Measurements from ENCODE around the gene NOL7.
A peak's percentile ranks its signal among the peaks of the same experiment; 100 is the strongest.

NOL7 gene

DNA sequence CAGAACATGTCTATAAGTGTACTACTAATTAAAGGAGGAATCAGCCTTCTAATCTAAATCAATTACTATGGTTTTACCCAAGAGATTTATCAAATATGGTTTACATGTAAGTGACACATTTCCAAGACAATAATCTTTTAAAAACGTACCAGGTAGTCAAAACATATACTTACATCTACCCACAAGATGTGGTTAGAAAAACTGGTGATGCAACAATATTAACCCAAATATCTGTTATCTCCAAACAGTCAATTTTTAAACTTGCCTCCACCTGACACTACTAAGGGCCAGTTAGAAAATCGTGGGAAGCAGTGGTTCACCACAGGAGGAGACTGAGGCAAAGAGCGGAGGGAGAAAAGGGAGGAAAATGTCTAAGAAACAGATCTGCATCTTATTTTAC, 28.0 kb downstream of the NOL7 start:
- FAIRE-seq = no peak

DNA sequence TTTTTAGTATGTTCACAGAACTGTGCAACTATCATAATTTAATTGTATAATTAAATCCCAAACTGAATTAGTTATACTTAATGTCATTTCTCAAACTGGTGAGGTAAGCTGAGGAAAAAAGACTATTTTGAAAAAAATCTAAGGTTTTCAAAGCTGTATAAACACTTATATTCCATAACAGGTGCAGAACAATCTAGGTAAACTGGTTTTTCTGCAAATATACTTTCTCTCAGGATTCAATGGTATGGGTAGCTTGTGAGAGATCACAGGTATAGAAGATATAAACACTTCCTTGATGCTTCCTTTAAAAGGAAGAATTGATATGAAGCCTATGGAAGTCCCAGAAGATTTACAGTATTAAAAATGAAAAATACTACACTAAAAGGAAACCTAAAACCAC, 33.7 kb downstream of the NOL7 start:
- DNase-seq (ENCODE audit: extremely low spot score, insufficient read length, low read depth) = no peak
- no peak for FAIRE-seq

More for the DNA sequence above, 28.0 kb downstream of the NOL7 start:
- DNase-seq (ENCODE audit: extremely low spot score, insufficient read length, low read depth) = no peak

DNA sequence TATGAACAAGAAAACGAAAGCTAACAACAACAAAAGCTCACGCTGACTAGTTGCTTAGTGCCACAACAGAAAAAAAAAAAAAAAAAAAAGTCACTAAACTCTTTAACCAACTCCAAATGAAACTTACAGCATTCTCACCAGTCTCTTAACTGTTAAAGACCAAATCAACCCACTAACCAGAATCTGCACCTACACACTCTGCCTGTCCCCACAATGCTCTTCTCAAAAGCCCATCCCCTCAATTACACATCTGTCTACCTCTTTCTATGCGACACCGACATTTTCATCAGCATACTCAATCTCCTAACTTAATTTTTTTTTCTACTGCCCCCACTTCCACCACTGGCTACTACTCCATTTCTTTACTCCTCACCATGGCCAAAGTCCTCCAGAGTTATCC, 34.3 kb downstream of the NOL7 start:
- no peak for FAIRE-seq
- no peak for DNase-seq (ENCODE audit: extremely low spot score, insufficient read length, low read depth)

DNA sequence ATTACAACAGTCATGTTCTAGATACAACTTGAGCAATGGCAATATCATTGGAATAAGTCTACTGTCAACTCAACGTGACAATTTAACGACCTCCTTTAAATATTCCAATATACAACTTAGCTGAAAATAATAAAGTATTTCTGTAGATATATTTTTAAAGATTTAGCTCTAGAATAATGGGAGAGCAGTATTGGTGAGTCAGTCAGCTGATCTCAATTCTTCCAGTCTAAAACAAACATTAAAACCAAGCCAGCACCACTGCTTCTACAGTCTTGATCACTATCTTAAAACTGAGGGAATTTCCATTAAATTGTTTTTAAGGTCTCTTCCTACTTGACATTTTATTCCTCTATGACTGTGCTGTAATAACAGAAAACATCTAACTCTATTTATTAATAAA, 38.2 kb downstream of the NOL7 start:
- DNase-seq (ENCODE audit: extremely low spot score, insufficient read length, low read depth) (no peak), FAIRE-seq (no peak)

DNA sequence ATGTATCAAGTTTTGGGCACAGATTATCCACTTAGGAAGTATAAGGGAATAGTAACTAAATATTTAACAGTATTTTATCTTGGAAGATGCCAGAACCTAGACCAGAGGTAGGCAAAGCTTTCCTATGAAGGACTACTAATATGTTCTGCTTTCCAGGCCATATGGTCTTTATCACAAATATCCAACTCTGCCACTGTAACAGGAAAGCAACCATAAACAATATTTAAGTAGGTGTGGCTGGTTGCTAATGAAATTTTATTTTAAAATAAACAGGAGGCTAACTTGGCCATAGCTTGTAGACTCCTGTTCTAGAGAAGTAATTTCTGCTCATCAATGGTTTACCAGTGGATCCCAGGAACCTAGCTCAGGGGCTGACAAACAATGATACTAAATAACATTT, 39.4 kb downstream of the NOL7 start:
- no peak for DNase-seq (ENCODE audit: extremely low spot score, insufficient read length, low read depth)
- peak; percentile 51 for FAIRE-seq

DNA sequence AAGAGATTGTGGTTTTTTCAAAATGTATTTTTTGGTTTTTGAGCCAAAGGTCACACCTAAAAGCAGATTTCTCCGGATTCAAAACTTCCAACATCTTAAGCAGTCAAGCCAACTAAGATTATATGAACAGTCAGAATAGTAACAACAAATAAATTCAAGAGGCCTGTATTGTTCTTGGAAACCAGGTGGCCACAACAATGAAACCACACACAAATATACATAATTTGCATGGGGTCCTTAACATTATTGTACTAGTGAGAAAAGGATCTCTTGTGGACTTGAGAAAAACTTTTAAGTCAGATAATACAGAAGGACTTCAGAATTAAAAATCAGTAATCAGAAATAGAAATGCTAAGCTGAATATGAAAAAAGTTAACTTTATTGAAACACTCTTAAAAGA, 40.6 kb downstream of the NOL7 start:
- FAIRE-seq = no peak
- no peak for DNase-seq (ENCODE audit: extremely low spot score, insufficient read length, low read depth)

DNA sequence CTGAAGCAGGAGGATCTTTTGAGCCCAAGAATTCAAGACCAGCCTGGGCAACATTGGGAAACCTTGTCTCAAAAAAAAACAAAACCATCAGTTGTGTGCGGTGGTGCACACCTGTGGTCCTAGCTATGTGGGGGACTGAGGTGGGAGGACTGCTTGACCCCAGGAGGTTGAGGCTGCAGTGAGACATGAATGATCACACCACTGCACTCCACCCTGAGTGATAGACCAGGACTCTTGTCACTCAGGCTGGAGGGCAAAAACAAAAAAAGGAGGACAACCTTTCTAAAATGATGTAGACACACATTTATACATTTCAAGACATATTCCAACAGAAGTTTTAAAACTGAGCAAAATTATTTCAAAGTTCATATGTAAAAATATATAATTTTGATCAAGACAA, 45.1 kb downstream of the NOL7 start:
- DNase-seq (ENCODE audit: extremely low spot score, insufficient read length, low read depth) (no peak), FAIRE-seq (no peak)

DNA sequence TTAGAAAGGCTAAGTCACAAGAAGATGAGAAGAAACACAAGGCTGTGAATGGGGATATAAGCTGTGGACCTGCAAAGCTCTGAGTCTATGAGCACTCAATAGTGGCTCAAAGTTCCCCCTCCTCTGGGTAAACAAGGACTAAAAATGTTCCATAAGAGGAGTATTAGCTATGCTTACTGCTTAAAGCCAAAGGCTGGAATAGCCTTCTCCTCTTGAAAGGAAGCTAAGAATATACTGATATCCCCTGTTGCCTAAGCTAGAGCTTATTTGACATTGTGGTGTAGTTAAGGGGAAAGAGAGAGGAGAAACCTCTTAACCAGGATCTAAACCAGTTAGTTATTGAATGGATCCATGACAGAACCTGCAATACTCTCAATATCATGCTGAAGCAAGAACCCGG, 45.8 kb downstream of the NOL7 start:
- no peak for FAIRE-seq
- no peak for DNase-seq (ENCODE audit: extremely low spot score, insufficient read length, low read depth)

DNA sequence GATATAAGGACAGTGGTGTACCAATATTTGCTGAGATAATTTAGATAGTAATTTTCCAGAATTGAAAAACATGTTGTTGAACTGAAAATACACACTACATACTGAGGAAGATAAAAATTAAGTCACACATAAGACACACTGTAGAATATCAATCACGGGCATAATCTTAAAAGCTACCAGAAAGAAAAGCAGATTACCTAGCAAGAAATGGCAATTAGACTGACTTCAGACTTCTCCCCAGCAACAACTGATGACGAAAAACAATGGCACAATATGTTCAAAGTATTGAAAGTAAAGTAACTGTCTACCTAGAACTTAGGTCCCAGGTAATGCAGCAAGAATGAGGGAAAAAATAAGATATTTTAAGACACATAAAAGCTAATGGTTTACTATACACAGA, 46.5 kb downstream of the NOL7 start:
- FAIRE-seq (no peak), DNase-seq (ENCODE audit: extremely low spot score, insufficient read length, low read depth) (no peak)

DNA sequence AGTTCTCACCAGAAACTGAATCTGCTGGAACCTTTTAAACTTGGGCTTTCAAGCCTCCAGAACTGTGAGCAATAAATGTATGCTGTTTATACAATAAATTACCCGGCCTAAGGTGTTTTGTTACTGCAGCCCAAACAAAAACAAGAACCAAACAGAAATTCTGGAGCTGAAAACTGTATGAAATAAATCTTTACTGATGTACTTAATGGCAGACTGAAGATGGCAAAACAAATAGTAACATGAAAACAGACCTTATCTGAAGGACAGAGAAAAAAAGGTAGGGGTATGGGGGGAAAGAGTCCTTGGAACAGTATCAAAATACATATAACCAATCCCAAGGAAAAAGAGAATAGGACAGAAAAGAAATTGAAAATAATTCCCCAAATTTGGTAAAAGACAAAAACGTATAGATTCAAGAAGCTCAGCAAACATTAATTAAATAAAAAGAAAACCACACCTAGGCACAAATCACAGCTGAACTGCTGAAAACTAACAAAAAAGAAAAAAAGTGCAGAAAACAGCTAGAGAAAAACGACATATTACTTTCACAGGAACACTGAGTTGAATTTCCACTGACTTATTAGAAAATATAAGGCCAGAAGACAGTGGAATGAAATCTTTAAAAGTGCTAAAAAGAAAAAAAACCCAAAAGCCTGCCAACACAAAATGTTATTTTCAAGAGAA, 47.7 kb downstream of the NOL7 start:
- no peak for FAIRE-seq

DNA sequence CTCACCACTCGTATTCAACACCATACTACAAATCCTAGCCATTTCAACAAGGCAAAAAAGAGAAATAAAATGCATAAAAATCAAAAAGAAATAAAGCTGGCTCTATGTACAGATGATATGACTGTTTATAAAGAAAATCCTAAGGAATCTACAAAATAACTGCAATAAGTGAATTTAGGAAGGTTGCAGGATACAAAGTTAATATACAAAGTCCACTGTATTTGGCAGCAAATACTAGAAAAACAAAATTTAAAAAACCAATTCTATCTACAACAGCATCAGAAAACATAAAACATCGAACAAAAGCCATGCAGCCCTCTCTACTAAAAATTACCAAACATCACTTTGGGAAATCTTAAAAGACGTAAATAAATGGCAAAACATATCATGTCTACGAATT, 48.9 kb downstream of the NOL7 start:
- no peak for DNase-seq (ENCODE audit: extremely low spot score, insufficient read length, low read depth)
- FAIRE-seq = no peak

More for the DNA sequence above, 47.7 kb downstream of the NOL7 start:
- DNase-seq (ENCODE audit: extremely low spot score, insufficient read length, low read depth) = no peak

DNA sequence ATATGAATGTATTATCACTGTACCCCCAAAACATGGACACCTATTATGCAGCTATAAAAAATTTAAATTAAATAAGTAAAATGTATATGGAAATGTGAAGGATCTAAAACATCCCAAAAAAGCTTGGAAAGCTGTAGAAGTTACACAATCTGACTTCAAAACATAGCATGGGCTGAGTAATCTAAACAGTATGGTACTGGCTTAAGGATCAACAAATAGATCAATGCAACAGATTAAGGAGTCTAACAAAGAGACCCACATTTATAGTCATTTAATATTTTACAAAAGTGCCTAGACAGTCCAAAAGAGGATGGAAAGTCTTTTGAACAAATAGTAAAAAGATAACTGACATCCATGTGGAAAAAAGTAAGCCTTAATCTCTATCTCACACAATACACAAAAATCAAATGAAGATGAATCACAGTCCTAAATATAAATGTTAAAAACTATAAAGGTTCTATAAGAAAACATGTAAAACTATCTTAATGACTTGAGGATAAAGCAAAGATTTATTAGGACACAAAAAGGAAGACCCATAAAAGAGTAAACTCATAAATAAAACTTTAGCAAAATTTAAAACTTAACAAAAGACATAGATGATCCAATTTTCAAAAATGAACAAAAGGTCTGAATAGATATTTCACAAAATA, 49.7 kb downstream of the NOL7 start:
- DNase-seq (ENCODE audit: extremely low spot score, insufficient read length, low read depth) (no peak), FAIRE-seq (no peak)

DNA sequence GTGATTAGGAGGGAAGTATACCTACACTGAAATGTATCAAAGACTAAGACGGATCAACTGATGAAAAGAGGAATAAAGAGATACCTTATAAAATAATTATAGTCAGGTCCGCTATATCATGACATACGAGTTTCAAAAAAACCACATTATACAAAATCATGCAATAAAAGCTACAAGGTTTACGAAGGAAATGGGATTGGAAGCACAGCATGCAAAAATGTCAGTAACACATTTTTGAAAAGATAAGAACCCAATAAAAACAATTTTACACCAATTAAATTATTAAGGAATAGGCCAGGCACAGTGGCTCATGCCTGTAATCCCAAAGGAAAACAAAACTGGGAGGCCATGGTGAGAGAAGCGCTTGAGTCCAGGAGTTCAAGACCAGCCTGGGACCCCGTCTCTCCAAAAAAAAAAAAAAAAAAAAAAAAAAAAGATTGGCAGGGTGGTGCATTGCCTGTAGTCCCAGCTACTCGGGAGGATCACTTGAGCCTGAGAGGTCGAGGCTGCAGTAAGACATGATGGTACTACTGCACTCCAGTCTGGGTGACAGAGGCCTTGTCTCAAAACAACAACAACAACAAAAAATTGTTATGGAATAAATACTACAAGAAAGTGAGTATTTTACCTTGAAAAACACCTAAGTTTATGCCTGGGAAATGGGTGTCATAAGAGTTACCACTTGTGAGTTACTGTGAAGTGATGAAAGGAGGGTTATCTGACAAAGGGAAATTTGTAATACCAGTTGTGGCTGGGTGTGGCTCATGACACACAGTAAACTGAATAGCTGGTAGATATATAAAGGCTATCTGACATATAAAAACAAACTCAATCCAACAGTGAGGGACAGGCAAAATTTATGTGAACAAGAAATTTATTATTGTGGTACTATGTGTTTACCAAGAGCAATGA, 51.3 kb downstream of the NOL7 start:
- FAIRE-seq = no peak
- DNase-seq (ENCODE audit: extremely low spot score, insufficient read length, low read depth) = no peak

DNA sequence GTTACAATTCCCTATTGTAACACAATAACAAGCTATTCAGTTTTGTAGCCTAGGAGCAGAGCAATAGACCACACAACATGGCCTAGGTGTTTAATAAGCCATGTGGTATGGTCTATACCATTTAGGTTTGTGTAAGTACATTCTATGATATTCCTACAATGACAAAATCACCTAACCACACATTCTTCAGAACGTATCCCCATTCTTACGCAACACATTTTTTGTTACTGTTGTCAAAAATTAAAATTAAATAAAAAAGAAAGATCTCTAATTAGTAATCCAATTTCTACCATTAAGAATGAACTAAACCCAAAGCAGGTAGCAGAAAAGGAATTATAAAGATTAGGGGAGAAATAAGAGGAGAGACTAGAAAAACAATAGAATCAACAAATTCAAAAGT, 52.5 kb downstream of the NOL7 start:
- FAIRE-seq (no peak), DNase-seq (ENCODE audit: extremely low spot score, insufficient read length, low read depth) (no peak)

DNA sequence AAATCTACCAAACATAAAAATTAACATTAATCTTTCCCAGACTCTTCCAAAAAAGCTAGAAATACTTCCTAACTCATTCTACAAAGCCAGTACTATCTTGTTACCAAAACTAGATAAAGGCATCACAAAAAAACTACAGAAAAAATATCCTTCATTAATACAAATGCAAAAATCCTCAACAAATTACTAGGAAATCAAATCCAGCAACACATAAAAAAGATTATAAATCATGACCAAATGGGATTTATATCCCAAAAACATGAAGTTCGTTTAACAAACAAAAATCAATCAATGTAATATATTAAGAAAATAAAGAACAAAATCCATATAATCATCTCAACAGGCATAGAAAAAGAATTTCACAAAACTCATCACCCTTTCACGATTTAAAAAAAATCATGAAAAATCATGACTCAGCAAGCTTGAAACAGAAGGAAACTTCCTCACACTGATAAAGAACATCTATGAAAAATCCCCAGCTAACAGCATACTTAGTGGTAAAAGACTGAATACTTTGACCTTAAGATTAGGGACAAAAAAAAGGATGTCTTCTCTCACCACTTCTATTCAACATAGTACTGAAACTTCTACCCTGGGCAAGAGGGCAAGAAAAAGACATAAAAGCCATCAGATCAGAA, 53.3 kb downstream of the NOL7 start:
- FAIRE-seq = peak; percentile 61

DNA sequence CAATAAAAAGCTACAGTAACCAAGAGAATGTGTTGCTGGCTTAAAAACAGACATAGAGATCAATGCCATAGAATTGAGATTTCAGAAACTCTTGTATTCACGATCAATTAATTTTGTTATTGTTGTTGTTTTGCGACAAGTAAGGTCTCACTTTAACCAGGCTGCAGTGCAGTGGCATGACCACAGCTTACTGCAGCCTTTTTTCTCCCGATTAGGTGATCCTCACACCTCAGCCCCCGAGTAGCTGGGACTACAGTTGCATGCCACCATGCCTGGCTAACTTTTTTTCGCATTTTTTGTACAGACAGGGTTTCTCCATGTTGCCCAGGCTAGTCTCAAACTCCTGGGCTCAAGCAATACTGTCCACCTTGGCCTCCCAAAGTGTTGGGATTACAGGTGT, 54.3 kb downstream of the NOL7 start:
- no peak for FAIRE-seq
- DNase-seq (ENCODE audit: extremely low spot score, insufficient read length, low read depth) = no peak

More for the DNA sequence above, 53.3 kb downstream of the NOL7 start:
- no peak for DNase-seq (ENCODE audit: extremely low spot score, insufficient read length, low read depth)
